Stimulated activated CD4-positive, alpha-beta T cell treated with anti-CD3 and anti-CD28 coated beads, Interleukin-4, amount 100 ng/mL, for 1 hour (primary cell): Measurements from ENCODE around the gene HS3ST4.
A peak's percentile ranks its signal among the peaks of the same experiment; 100 is the strongest.
"Not testable (repeated sequence)": the region's sequence is repeated elsewhere in the genome, so short reads cannot be mapped to it uniquely, and the experiment has no call there.

Source experiments
- DNase-seq: peaks from one replicate; pipeline ENCODE4 v3.0.0-alpha.2; 2020

HS3ST4 gene

DNA sequence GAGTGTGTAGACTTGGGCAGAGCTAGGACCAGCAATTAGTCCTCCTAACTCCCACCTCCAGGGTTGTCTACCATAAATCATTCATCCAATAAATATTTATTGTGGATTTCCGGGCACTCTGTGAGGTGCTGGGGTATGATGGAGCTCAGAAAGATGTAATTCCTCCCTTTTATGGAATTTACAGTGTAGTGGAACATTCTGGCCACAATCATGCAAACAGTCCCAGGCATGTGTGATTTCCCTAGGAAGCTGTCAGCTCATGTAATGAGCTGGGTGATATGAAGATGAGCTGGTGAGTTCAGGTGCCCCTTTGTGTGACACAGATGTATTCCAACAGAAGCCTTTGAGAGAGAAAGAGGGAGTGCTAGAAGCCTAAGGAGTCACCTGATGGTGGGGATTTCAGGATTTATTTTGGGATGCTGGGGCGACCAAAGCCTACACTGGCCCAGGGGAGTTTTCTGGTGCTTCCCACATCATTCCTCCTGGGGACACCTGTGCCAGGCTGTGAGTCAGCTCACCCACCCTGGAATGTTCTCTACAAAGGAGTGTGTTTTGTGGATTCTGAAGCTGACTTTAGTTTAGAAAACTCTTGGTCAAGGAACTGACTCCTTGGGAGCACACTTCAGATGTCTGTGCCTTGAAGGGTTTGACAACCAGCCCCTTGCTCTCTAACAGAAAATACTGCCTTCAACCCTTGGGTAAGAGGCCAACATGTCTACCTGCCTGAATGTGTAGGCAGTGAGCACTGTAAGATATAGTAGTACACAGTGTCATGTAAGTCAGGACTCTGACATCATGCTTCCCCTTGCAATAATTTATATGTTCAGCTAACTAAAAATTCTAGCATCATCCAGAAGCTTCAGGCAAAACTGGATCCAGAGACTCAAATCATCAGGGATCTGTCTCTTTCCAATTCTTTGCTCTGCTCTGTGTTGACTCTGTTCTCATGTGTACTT, 42.9 kb downstream of the HS3ST4 start:
- no peak for DNase-seq

DNA sequence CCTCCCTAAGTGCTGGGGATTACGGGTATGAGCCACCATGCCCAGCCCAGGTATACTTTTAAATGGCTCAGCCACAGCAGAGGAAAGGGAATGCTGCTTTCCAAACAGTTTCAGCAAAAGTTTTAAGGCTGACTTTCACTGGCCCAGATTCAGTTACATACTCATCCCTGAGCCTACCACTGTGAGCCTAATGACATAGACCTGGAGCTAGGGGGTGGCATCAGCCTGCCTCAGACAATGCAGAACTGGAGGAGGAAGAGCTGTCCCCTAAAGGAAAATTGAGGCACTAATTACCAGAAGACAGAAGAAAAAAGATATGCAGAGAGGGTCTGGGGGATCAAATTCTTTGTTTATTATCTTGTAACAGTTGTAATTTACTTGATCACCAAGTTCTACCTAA, 43.9 kb downstream of the HS3ST4 start:
- no peak for DNase-seq

DNA sequence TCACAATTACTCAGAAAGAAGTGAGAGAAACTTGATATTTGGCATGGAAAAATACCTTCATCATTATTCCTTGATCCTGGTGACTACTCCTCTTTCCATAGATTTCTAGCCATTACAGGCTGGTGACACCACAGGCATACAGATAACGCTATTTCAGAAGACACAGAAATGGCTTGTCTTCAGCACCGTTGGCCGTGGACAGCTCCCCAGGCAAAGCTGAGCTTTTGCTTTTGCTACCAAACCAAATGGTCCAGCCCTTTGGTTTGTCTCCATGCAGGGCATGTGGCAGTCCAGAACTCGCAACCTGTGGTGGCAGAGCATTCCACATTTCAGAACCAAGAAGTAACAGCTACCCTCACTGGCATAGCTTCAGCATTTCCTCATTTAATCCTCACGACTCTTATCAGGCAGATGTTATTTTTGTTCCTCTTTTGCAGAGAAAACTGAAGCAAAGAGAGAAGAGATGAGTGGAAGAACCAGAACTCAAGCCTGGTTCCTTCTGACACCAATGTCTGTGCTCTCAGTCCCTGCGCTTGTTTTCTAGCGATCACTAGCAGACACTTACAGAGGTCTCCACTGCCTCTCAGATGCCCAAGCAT, 55.5 kb downstream of the HS3ST4 start:
- peak; percentile 10 for DNase-seq

DNA sequence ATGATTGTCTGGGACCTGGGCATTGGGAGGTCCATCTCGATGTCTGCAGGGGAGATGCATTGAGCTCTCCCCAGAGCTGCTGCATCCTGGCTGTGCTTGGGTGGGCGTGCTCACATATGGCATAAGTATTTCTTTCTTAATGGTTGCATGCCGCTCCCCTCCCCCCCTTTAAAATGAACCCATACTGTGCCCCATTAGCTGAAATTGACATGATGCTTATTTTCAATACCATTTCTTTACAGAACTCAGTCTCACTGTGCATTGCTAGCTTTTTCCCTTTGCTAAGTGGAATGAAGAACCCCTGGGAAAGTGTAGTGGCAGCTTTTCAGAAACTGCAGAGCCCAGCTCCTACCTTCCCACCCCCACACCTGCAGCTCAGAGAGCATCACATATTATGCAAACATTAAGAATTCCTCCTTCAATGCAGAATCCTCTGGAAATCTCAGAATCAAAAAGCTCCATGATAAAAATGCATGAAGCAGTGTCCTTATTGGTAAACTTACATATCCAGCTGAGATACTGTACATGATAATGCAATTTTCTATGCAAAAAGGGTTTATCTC, 56.4 kb downstream of the HS3ST4 start:
- DNase-seq, result no peak

DNA sequence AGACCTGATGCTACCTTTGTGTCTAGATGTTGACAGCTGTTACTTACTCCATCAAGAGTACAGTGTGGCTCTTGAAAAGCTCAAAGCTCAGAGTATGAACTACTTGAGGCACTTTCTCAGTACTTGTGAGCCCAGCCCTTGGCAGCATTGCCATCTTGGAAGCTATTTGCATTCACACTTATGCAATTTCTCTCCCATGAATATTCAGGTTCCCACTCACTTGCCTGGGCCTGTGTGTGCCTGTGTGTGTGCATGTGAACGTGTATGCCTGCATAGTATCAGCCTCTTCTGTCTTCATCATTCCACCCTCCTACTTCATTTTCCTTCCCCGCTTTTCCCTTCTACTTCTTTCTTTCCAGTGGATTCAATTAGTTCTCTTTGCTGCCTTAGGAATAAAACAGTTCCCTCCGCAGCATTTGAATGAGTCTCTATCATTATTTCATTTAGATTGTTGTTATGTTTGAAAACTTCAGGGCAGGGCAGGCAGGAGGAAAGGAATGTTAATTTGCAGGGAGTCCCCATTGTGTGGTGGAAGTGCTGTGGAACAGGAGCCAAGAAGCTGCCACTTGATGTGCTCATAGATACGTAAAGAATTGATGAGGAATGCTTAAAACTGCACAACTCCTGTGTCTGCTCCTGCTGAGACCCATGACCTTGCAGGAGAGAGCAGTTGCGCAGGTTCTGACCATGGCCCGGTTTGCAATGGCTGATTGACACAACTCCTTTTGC, 58.9 kb downstream of the HS3ST4 start:
- no peak for DNase-seq

DNA sequence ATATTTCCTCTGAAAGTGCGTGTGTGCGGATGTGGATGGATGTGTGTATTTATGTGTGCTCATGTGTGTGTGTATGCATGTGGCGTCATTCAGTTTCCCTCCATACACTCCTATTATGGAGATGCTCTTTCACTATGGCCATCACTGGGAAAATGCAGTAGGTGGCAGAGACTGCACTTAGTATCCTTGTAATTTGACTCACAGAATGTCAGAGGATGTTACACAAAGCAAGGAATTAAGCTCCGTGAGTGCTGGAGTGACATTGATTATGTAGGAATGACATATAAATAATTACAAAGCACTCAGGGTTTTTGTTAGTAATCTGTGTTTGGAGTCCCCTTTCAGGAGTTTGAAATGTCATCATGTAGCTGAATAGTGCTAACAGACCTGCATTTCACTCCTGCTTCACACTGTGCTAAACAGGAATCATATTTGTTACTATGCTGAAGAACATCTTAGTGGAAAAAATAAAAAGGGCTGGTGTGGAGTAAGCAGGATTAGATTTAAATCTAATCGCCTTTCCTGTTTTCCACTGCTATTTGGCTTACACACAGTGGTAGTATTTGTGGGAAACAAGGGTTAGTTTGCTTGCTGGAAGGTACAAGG, 59.6 kb downstream of the HS3ST4 start:
- DNase-seq, result no peak

DNA sequence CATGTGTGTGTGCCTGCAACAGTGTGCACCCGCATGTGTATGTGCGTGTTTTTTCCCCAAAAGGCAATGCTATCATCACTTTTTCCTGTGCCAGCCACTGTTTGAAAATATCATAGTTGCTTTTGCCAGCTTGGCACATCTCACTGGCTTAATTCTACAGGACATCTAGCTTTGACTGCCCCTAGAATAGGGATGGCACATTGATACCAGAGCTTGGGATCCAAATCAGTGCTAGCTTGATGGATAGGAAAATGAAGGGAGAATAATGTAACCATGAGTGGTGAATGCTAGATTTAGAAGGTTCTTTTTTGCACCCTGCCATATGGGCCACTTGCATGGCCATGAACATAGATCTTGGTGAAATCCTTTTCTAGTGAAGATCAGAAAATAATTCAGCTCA, 72.7 kb downstream of the HS3ST4 start:
- no peak for DNase-seq

DNA sequence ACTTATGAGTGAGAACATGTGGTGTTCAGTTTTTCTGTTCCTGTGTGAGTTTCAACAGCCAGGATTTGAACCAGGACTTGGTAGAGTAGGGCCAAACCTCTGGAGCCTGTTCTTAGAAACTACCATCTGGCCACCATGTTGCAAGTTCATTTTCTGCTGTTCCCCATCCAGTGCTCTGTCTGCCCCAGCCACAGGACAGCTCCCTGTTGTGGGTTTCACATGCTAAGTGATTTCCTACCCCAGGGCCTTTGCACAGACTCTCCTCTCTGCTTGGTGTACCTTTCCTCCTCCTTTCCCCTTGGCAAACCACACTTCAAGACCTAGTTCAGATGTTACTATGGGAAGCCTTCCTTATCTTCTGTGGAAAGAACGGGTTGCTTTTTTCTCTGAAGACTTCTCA, 79.5 kb downstream of the HS3ST4 start:
- no peak for DNase-seq

DNA sequence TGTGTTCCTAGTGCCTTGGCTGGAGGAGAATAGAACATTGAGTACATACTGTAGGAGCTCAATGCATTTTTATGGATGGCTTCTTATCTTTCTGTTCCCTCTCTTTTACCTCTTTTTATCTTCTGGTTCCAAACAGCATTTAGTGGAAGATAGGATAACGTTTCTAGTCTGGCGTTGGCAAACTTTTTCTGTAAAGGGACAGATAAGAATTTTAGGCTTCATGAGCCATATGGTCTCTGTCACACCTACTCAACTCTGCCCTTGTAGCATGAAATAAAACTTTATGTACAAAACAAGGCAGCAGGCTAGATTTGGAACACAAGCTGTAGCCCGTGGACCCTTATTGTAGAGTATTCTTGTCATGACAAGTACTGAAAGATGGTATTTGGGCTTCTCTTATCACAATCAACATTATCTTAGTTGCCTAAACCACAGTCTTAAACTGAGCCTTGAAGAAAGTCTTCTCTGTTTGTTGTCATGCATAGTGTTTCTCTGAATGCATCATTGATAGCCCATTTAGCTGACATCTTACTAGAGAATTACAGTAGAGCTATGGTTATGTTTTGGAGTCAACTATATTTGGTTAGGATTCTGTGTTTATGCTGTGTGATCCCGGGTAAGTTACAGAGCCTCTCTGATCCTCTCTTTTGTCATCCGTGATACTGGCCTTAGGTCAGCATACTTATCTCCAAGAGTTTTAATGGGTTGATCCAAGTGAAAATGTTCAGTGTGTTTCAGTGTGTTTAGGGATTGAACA, 80.2 kb downstream of the HS3ST4 start:
- no peak for DNase-seq

DNA sequence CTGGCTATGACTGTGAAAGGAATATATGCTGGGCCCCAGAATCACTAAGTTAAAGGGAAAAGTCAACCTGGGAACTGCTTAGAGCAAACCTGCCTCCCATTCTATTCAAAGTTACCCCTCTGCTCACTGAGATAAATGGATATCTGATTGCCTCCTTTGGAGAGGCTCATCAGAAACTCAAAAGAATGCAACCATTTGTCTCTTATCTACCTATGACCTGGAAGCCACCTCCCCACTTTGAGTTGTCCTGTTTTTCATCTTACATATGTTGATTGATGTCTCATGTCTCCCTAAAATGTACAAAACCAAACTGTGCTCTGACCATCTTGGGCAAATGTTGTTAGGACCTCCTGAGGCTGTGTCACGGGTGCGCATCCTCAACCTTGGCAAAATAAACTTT, 84.5 kb downstream of the HS3ST4 start:
- DNase-seq, result not testable (repeated sequence)

DNA sequence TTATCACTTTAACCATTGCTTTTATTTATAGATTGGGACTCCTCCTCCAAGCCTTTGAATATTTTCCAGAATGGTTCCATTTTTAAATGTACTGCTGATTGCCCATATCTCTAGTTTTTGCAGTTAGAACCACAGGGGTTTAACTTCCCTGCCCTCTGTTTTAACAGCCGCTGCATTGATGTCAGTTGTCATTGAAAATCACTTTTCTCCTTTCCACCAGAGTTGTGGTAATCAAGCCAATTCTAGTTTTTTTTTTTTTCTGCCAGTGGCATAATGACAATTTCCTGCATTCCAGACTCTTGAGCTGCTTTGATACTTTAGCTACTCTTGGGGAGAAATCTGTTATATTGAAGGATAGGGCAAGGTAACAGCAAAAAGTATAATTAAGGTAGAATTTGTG, 91.5 kb downstream of the HS3ST4 start:
- DNase-seq, result no peak

DNA sequence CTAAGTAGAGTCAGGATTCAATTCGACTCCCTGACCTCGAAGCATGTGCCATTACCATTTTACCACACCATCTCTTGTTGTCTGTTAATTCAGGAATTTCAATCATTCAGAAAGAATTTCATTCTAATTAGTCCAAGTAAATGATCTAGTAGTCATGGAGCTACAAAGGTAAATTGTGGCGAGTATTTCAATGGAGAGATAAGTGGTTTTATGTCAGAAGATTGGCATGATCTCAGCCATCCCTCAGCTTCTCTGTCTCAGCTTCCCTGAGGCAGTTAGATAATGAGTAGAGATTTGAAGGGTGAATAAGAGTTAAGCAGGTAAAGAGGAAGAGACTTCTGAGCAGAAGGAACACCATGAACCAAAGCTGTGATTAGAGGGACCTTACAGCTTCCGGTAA, 93.6 kb downstream of the HS3ST4 start:
- DNase-seq, result no peak

DNA sequence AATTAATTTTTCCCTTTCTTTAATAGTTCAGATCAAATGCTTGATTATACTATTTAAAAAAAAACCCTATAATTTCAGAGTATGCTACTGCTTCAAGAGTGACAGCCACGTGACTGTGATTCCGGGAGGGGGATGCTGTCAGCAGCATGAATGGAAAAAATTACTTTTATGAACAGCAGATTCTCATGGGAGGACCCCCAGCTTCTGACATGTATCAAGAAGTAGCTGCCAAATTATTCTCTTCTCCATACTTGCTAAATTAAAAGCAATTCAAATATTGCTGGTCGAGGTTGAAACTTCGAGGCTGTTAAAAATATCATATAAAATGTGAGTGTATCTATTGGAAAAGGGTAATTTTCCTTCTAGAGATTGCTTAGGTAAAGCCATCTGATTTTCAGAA, 95.0 kb downstream of the HS3ST4 start:
- no peak for DNase-seq

DNA sequence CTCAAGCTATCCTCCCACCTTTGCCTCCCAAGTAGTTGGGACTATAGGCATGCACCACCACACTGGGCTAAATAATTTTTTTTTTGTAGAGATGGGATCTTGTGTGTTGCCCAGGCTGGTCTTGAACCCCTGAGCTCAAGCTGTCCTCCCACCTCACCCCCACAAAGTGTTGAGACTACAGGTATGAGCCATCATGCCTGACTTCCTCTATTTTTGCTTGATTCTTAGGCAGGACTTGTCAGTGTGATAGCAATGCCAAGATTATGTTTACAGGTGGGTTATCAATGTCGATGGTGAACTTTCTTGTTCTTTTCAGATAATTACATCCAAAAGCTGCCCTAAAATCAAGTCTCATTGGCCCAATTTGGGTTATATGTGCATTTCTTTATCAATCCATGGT, 96.9 kb downstream of the HS3ST4 start:
- DNase-seq, result no peak

DNA sequence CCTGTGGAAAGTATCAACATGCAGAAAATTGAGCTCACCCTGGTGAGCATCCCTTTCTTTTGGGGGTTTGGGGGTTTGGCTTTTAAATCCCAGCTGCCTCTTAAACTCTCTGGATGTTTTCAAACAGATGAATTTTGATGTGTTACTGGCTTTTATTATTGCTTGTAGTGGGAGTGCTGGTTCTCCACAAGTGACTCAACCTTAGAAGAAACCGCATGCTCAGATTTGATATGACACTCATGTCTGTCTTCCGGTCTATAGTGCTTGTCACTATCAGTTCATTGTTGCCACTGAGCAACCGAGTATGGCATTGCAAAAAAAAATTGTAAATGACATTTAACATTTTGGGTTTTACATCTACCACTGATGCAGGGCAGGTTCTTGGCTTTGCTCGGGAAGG, 104.5 kb downstream of the HS3ST4 start:
- no peak for DNase-seq

DNA sequence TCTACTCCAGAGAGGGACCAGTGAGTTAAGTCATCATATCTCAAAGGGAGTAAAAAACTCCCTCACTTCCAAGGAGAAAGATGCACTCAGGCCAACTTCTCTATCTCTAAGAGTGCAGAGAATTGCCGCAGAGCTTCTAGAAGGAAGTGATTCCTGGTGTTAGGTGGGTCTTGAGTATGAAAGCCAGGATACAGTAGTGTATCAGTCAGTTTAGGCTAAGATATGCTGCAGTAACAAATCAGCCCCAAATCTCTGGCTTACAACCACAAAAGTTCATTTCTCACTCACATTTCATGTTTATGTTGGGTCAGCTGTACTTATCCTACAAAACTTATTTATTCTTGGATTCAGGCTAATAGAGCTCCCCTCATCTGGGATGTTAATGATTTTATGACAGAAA, 106.3 kb downstream of the HS3ST4 start:
- DNase-seq, result no peak

DNA sequence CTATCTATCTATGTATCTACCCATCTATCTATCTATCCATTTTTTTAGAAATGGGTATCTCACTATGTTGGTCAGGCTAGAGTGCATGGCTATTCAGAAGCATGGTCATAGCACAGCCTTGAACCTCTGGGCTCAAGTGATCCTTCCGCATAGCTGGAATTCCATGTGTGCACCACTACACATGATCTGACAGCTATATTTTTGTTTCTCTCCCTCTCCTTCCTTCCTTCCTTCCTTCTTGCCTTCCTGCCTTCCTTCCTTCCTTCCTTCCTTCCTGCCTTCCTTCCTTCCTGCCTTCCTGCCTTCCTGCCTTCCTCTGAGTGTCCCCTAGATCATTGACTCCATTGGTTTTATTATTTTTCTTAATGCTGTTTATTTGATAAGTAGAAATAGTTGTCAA, 108.1 kb downstream of the HS3ST4 start:
- DNase-seq, result no peak

DNA sequence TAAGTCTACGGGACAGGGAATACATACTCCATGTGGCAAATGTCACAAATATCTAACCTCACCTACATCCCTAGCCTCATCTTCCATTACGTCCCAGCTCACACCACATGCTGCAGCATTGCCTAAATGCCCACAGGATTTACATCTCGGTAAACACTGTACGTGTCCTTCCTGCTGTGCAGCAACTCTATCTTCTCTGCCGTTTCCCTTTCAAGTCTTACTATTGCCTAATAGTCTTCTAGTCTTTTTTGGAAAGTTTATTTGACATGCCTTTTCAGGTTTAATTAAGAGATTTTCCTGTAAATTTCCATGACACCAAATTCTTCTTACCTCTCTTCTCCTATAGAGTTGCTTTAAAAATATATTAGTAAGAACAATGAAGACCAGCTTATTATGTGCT, 120.5 kb downstream of the HS3ST4 start:
- no peak for DNase-seq

DNA sequence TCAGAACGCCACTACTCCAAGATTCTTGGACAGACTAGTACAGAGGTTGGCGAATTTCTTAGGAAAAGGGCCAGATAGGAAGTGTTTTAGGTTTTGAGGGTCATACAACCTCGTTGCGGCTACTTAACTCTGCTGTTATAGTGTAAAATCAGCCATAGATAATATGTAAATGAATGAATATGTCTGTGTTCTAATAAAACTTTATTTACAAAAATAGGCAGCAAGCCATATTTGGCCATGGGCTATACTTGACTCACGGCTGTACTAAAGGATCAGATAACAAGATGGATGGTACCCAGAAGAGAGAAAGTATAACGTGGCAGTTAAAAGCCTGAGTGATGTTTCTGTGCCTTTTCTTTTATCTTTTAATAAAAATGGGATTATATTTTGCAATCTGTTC, 125.5 kb downstream of the HS3ST4 start:
- no peak for DNase-seq

DNA sequence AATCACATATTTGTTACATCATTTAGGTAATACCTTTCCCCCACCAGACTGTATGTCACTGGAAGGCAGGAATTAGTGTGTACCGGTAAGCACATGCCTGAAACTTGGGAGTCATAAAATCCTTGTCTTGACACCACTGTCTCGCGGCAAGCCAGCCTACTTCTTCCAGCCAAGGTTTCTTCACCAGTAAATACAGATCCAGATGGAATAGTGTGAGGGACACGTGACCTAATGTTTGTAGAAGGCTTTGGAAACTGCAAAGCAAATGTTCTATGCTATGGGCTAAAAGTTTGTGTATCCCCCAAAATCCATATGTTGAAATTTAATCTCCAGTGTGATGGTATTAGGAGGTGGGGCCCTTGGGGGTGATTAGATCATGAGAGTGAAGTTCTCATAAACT, 126.1 kb downstream of the HS3ST4 start:
- DNase-seq, result no peak

DNA sequence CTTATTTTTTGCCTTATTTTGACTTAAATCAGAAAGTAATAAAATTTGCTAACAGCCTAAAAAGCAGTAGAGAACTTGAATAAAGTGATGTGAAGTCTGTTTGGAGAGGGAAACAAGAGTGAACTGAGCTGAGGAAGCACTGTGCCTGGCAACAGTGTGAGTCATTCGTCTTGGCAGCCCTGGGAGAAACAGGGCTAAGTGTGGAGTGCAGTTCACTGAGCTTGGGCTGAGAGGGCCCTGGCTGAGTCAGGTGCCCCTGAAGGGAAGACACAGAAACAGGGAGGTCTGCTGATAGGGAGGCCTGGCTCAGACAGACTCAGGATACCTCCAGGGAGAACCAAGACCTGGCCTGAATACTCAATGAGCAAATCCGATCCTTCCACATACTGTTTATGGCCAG, 132.1 kb downstream of the HS3ST4 start:
- no peak for DNase-seq

DNA sequence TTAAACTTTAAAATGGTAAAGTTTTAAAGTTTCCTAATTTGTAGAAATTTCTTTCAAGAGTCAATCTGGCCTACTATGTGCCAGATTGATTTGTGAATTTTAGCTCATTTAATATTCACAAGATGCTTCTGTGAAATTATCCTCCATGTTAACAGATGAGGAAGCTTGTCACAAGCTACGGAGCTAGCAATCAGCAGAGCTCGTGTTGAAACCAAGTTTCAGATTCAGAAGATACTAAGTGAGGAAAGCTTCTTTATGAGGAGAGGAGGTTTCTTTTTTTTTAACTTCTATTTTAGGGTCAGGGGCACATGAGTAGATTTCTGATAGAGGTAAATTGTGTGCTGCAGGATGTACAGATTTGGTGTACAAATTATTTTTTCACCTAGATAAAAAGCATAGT, 135.9 kb downstream of the HS3ST4 start:
- DNase-seq, result no peak
